H1 (cell line): ENCODE measurements around the gene UEVLD. TPM values are rescaled to one million over a fixed set of nuclear protein-coding genes. Genes with fewer than 3 reads are reported as not detected.

ENCODE experiments used
- CTCF ChIA-PET: fragments of 300-600 bp; sonication (Branson Sonifier 250); formaldehyde crosslinking; loops from one replicate; lab custom pipeline; 2021; ENCODE audit not compliant: partially characterized antibody; lab: Charles Lee
- POLR2A ChIA-PET: fragments of 300-600 bp; sonication (Branson Sonifier 250); formaldehyde crosslinking; loops from one replicate; lab custom pipeline; 2021; ENCODE audit warnings: inconsistent platforms; ENCODE audit not compliant: partially characterized antibody; lab: Charles Lee
- DNase-seq, 2 experiments: peaks; one replicate each; pipeline versions ENCODE4 v3.0.0 to v3.0.0-alpha.2; 2010 to 2022; ENCODE audit warnings: low spot score in 2 of 2, low read depth in 1 of 2, mixed read lengths in 1 of 2
- FAIRE-seq: peaks from 2 replicates; lab custom pipeline; 2011; peaks lifted over from hg19 to GRCh38; lab: Jason Lieb, UNC
- H2AFZ ChIP-seq: 2 replicates; pipeline ENCODE4 v1.8.1; 2012; ENCODE audit warnings: low read length, inconsistent platforms
- H2AK5ac ChIP-seq: 2 replicates; pipeline ENCODE4 v1.6.1; 2013; ENCODE audit warnings: low read depth, low read length
- H2BK120ac ChIP-seq: replicated peaks from 2 replicates; pipeline ENCODE3; 2013; ENCODE audit warnings: low read depth, low read length, inconsistent platforms
- H2BK12ac ChIP-seq: 2 replicates; pipeline ENCODE4 v1.6.1; 2013; ENCODE audit warnings: low read depth, low read length
- H2BK15ac ChIP-seq: 2 replicates; pipeline ENCODE4 v1.6.1; 2013; ENCODE audit warnings: low read length
- H2BK20ac ChIP-seq: 2 replicates; pipeline ENCODE4 v1.6.1; 2013; ENCODE audit warnings: low read length
- H2BK5ac ChIP-seq: 2 replicates; pipeline ENCODE4 v1.6.1; 2013; ENCODE audit warnings: low read depth, low read length
- H3K14ac ChIP-seq: 2 replicates; pipeline ENCODE4 v1.6.1; 2013; ENCODE audit warnings: inconsistent platforms; ENCODE audit not compliant: insufficient read length
- H3K18ac ChIP-seq: 2 replicates; pipeline ENCODE4 v1.6.1; 2013; ENCODE audit warnings: low read length; ENCODE audit errors: extremely low read depth
- H3K23ac ChIP-seq: 2 replicates; pipeline ENCODE4 v1.6.1; 2013; ENCODE audit warnings: inconsistent platforms; ENCODE audit not compliant: insufficient read length
- H3K23me2 ChIP-seq: 2 replicates; pipeline ENCODE4 v1.6.1; 2013; ENCODE audit warnings: low read depth, low read length
- H3K27ac ChIP-seq: 2 replicates; pipeline ENCODE4 v1.6.1; 2011; ENCODE audit warnings: low read depth, low read length, inconsistent platforms
- H3K27me3 ChIP-seq, 4 experiments: replicated peaks in 1 of 4; 1 replicate in 1 of 4; 2 replicates in 3 of 4; pipeline versions ENCODE4 v1.6.1 to v1.8.1; 2011 to 2013; ENCODE audit warnings: low read length in 3 of 4, mild to moderate bottlenecking in 3 of 4, inconsistent platforms in 2 of 4, mixed read lengths in 2 of 4, moderate library complexity in 1 of 4; ENCODE audit not compliant: control insufficient read depth in 3 of 4, insufficient read depth in 3 of 4; ENCODE audit errors: extremely low read depth in 1 of 4
- H3K36me3 ChIP-seq, 4 experiments: 2 replicates each; pipeline versions ENCODE4 v1.6.1 to v1.8.1; 2011 to 2013; ENCODE audit warnings: mild to moderate bottlenecking in 4 of 4, low read length in 3 of 4, moderate library complexity in 2 of 4, control low read depth in 1 of 4, inconsistent platforms in 1 of 4; ENCODE audit not compliant: insufficient read depth in 4 of 4, control insufficient read depth in 2 of 4
- H3K4ac ChIP-seq: replicated peaks from 2 replicates; pipeline ENCODE3; 2013; ENCODE audit warnings: low read length, low read depth, mixed read lengths, inconsistent platforms; ENCODE audit not compliant: insufficient read length
- H3K4me1 ChIP-seq, 4 experiments: replicated peaks in 1 of 4; 1 replicate in 1 of 4; 2 replicates in 3 of 4; pipeline versions ENCODE4 v1.6.1 to v1.8.1; 2011 to 2013; ENCODE audit warnings: low read length in 3 of 4, inconsistent platforms in 2 of 4, mixed read lengths in 1 of 4; ENCODE audit not compliant: insufficient read depth in 4 of 4, control insufficient read depth in 3 of 4
- H3K4me2 ChIP-seq, 2 experiments: 2 replicates each; pipeline versions ENCODE4 v1.6.1 to v1.8.1; 2011 to 2013; ENCODE audit warnings: low read depth in 2 of 2, low read length in 2 of 2, control low read depth in 1 of 2, inconsistent platforms in 1 of 2, mild to moderate bottlenecking in 1 of 2; ENCODE audit not compliant: insufficient read depth in 1 of 2
- H3K4me3 ChIP-seq, 4 experiments: fragments of 200-600, 300-600 bp in 1 of 4; sonication (generic), shearing (Covaris generic), sonication (Bioruptor Twin) in 1 of 4; 2 replicates each; pipeline versions ENCODE4 v1.5.1 to v1.8.1; 2011 to 2016; ENCODE audit warnings: low read length in 4 of 4, low read depth in 3 of 4, control low read depth in 2 of 4, inconsistent platforms in 2 of 4, mild to moderate bottlenecking in 2 of 4, mixed read lengths in 1 of 4, moderate library complexity in 1 of 4; ENCODE audit not compliant: insufficient read depth in 2 of 4; ENCODE audit errors: extremely low read depth in 1 of 4
- H3K56ac ChIP-seq: replicated peaks from 2 replicates; pipeline ENCODE3; 2013; ENCODE audit warnings: low read depth, mild to moderate bottlenecking, mixed read lengths, low read length, inconsistent platforms; ENCODE audit not compliant: insufficient read length
- H3K79me1 ChIP-seq: 2 replicates; pipeline ENCODE4 v1.6.1; 2013; ENCODE audit warnings: low read depth, low read length, control low read depth
- H3K79me2 ChIP-seq, 2 experiments: 2 replicates each; pipeline versions ENCODE4 v1.6.1 to v1.8.1; 2012 to 2013; ENCODE audit warnings: low read length in 2 of 2, mild to moderate bottlenecking in 2 of 2, inconsistent platforms in 1 of 2; ENCODE audit not compliant: insufficient read depth in 2 of 2, control insufficient read depth in 1 of 2
- H3K9ac ChIP-seq, 4 experiments: replicated peaks in 1 of 4; 1 replicate in 1 of 4; 2 replicates in 3 of 4; pipeline versions ENCODE4 v1.6.1 to v1.8.1; 2011 to 2013; ENCODE audit warnings: low read depth in 3 of 4, low read length in 3 of 4, control low read depth in 2 of 4, mild to moderate bottlenecking in 2 of 4, moderate library complexity in 2 of 4, inconsistent platforms in 1 of 4; ENCODE audit errors: extremely low read depth in 1 of 4
- H3K9me3 ChIP-seq, 2 experiments: 2 replicates each; pipeline versions ENCODE4 v1.6.1 to v1.8.1; 2012 to 2013; ENCODE audit warnings: mild to moderate bottlenecking in 2 of 2, moderate library complexity in 2 of 2, control low read depth in 1 of 2, inconsistent platforms in 1 of 2, low read depth in 1 of 2, low read length in 1 of 2, mixed read lengths in 1 of 2; ENCODE audit not compliant: insufficient read depth in 2 of 2
- H4K20me1 ChIP-seq, 2 experiments: replicated peaks in 1 of 2; 2 replicates each; pipeline versions ENCODE3 to v1.8.1; 2011 to 2013; ENCODE audit warnings: inconsistent platforms in 2 of 2, low read length in 2 of 2, mild to moderate bottlenecking in 1 of 2; ENCODE audit not compliant: insufficient read depth in 2 of 2, control insufficient read depth in 1 of 2
- H4K5ac ChIP-seq: 2 replicates; pipeline ENCODE4 v1.6.1; 2013; ENCODE audit warnings: low read length, low read depth, mixed read lengths, inconsistent platforms; ENCODE audit not compliant: insufficient read length
- H4K8ac ChIP-seq: 2 replicates; pipeline ENCODE4 v1.8.0; 2013; ENCODE audit warnings: mild to moderate bottlenecking, moderate library complexity, low read length, inconsistent platforms; ENCODE audit not compliant: insufficient read depth; ENCODE audit errors: extremely low read depth
- H4K91ac ChIP-seq: replicated peaks from 2 replicates; pipeline ENCODE3; 2013; ENCODE audit warnings: low read length, mixed read lengths, inconsistent platforms; ENCODE audit not compliant: insufficient read length
- CBX8 ChIP-seq: fragments of 300-800, 300-1000 bp; sonication (generic); IDR thresholded peaks from 2 replicates; pipeline ENCODE4 v1.7.1; 2016; ENCODE audit warnings: low read depth, low read length, borderline replicate concordance
- EZH2 ChIP-seq: fragments of 200-600 bp; sonication (generic); IDR thresholded peaks from 2 replicates; pipeline ENCODE4 v1.7.1; 2012; ENCODE audit warnings: low read depth, mild to moderate bottlenecking, moderate library complexity, low read length, inconsistent platforms; ENCODE audit not compliant: severe bottlenecking
- FOSL1 ChIP-seq: IDR thresholded peaks from 2 replicates; pipeline ENCODE4 v1.6.1; 2011; ENCODE audit warnings: mild to moderate bottlenecking, low read depth, low read length, moderate library complexity; ENCODE audit not compliant: insufficient read depth
- MAFK ChIP-seq: IDR thresholded peaks from 2 replicates; pipeline ENCODE4 v1.6.1; 2012; ENCODE audit warnings: low read depth, mild to moderate bottlenecking, improper control_type of control experiment, low read length
- RNF2 ChIP-seq: fragments of 200-900, 300-1000 bp; sonication (generic); IDR thresholded peaks from 2 replicates; pipeline ENCODE4 v1.7.1; 2016; ENCODE audit warnings: borderline replicate concordance, low read depth, mild to moderate bottlenecking, antibody characterized with exemption, low read length; ENCODE audit not compliant: poor library complexity, severe bottlenecking; ENCODE audit errors: missing control alignments
- SIRT6 ChIP-seq: IDR thresholded peaks from one replicate; pipeline ENCODE4 v1.7.1; 2012; ENCODE audit warnings: low read length, inconsistent platforms
- SP1 ChIP-seq: IDR thresholded peaks from 2 replicates; pipeline ENCODE4 v1.6.1; 2011; ENCODE audit warnings: low read depth, low read length
- TAF7 ChIP-seq: optimal IDR thresholded peaks from 2 replicates; pipeline ENCODE3; 2011; ENCODE audit warnings: low read depth, mild to moderate bottlenecking, inconsistent platforms, low read length, moderate library complexity, borderline replicate concordance
- USF2 ChIP-seq: IDR thresholded peaks from 2 replicates; pipeline ENCODE4 v1.6.1; 2011; ENCODE audit warnings: low read length, improper control_type of control experiment
- WGBS, 2 experiments: shearing (Covaris generic) in 1 of 2; methylation state at CpG; one replicate each; pipeline versions ENCODE4 v1.1.6 to v1.1.7; 2013 to 2015; ENCODE audit warnings: low lambda C conversion rate in 2 of 2, mixed read lengths in 2 of 2, inconsistent platforms in 1 of 2, low coverage in 1 of 2, missing lambda C conversion rate in 1 of 2; ENCODE audit not compliant: insufficient replicate concordance in 2 of 2, insufficient coverage in 1 of 2, insufficient read length in 1 of 2; ENCODE audit errors: extremely low coverage in 1 of 2, missing lambda C conversion rate in 1 of 2; 5-methylcytosine and 5-hydroxymethylcytosine counted together
- polyA plus RNA-seq, 7 experiments: library from polyadenylated mRNA; depleted of rRNA in 3 of 7; stranded (reverse) in 5 of 7; unstranded in 2 of 7; fragments of >200 nt in 5 of 7; fragments of 200-250 nt in 2 of 7; gene quantifications; 1 replicate in 5 of 7; 2 replicates in 1 of 7; 4 replicates in 1 of 7; pipeline versions ENCODE4 v1.2.1 to v1.2.3, GENCODE V29; 2011 to 2013; ENCODE audit warnings: missing spikeins in 2 of 7, mixed read lengths in 2 of 7
- total RNA-seq: library from RNA; stranded (reverse); fragmentation: NEBNext Ultra II Directional; extraction: Animal tissue kit (Norgen Biotek cat#: 25700); gene quantifications from 2 replicates; pipeline ENCODE4 v1.2.1, GENCODE V29; 2021
- TF ChIP-seq, protein P1 (sequence below): IDR thresholded peaks from 2 replicates; pipeline ENCODE4 v1.6.1; 2012; ENCODE audit warnings: inconsistent platforms

The UEVLD gene
- total and polyA plus RNA-seq, 2 of the 8 experiments (the other 6 are each of a cell fraction or from before 2014, with no cell fraction given): 4.1 to 7.3 TPM

- Histone ChIP-seq H3K4me2 (no peak overlapping the region), H3K27ac (no peak overlapping the region), H3K4ac (no peak overlapping the region), H3K23me2 (no peaks in the 10 kb centered on the region), H3K27me3 (no peaks in the 10 kb centered on the region), H3K4me1 (no peaks in the 10 kb centered on the region), H3K56ac (no peak overlapping the region), H3K36me3 (peaks cover 2 to 37% (median 18%) of the 10 kb centered on the region in 4 experiments; a peak in 5 of 8 replicates), H3K9me3 (no peaks in the 10 kb centered on the region), H2AK5ac (no peak overlapping the region), H4K8ac (no peak overlapping the region), H3K4me3 (no peak overlapping the region), H2AFZ (no peak overlapping the region), H3K23ac (no peak overlapping the region), H2BK15ac (no peak overlapping the region), H4K20me1 (peaks cover 0 to 4% of the 10 kb centered on the region in 2 experiments), H3K18ac (no peak overlapping the region), H2BK5ac (no peak overlapping the region), H2BK12ac (no peak overlapping the region), H3K79me1 (peaks cover 3% of the 10 kb centered on the region; the same call in 1 of the 2 replicates), H4K91ac (no peak overlapping the region), H4K5ac (no peak overlapping the region), H2BK120ac (no peak overlapping the region), H3K79me2 (peaks cover 0 to 25% of the 10 kb centered on the region in 2 experiments; a peak in 2 of 4 replicates), H3K9ac (no peak overlapping the region), H2BK20ac (no peak overlapping the region), H3K14ac (no peak overlapping the region)
- FAIRE-seq: no peak
- POLR2A ChIA-PET: no interaction called here
- DNase-seq: no peak
- 94% methylated on average over 11 of the region's 11 CpGs; no CpG with 5 or more reads in 1 of the 2 experiments for WGBS, 2 experiments
- CTCF ChIA-PET: interaction anchor here (1.0 to 1.1 kb wide), 2 partner anchors 12 to 116 kb away, joined by 4 read pairs; no protein-coding TSS in a partner anchor
- TF ChIP-seq SP1: no peak
- no peak for TF ChIP-seq USF2
- TF ChIP-seq CBX8: no peak
- no peak for TF ChIP-seq RNF2
- no peak for TF ChIP-seq TAF7
- no peak for TF ChIP-seq FOSL1
- TF ChIP-seq SIRT6: no peak
- TF ChIP-seq, protein P1, sequence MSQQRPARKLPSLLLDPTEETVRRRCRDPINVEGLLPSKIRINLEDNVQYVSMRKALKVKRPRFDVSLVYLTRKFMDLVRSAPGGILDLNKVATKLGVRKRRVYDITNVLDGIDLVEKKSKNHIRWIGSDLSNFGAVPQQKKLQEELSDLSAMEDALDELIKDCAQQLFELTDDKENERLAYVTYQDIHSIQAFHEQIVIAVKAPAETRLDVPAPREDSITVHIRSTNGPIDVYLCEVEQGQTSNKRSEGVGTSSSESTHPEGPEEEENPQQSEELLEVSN: no peak
- no peak for TF ChIP-seq EZH2
- no peak for TF ChIP-seq MAFK
Measured at GRCh38 chr11:18615628-18616392, 27.3 kb upstream of the UEVLD start.
